ENCODE measurements around the gene MEGF9. TPM values are rescaled to one million over a fixed set of nuclear protein-coding genes. Genes with fewer than 3 reads are reported as not detected.

MEGF9 gene
- total RNA-seq, 1 donor from 2014 or later, result 23.4 TPM

GRCh38 chr9:120710110-120710981 lies 3.9 kb downstream of the MEGF9 start:
- H3K27me3 Mint-ChIP-seq, result no peaks in the 10 kb centered on the region
- DNase-seq (ENCODE audit: low spot score, unreplicated experiment), result no peak
- no peak for TF ChIP-seq CTCF (IDR thresholded peaks at IDR 0.05; ENCODE audit: unreplicated experiment)
- H3K9me3 Mint-ChIP-seq (ENCODE audit: low read depth), result no peaks in the 10 kb centered on the region
- H3K27ac Mint-ChIP-seq, result peak overlapping the region; percentile 91
- peaks cover 35% of the 10 kb centered on the region for H3K4me1 Mint-ChIP-seq (ENCODE audit: low read depth)
- peaks cover 3% of the 10 kb centered on the region for H3K36me3 Mint-ChIP-seq (ENCODE audit: insufficient read depth)
- H3K4me3 Mint-ChIP-seq (ENCODE audit: low read depth), result peak overlapping the region; percentile 50

GRCh38 chr9:120708526-120709224 lies 5.6 kb downstream of the MEGF9 start:
- no peak for DNase-seq (ENCODE audit: low spot score, unreplicated experiment)
- Mint-ChIP-seq H3K4me1 (ENCODE audit: low read depth) (peaks cover 34% of the 10 kb centered on the region), H3K27me3 (no peaks in the 10 kb centered on the region), H3K4me3 (ENCODE audit: low read depth) (no peak overlapping the region), H3K9me3 (ENCODE audit: low read depth) (no peaks in the 10 kb centered on the region), H3K27ac (peak overlapping the region; percentile 56), H3K36me3 (ENCODE audit: insufficient read depth) (peaks cover 5% of the 10 kb centered on the region)
- TF ChIP-seq CTCF (IDR thresholded peaks at IDR 0.05; ENCODE audit: unreplicated experiment), result no peak

GRCh38 chr9:120707170-120707569 lies 7.1 kb downstream of the MEGF9 start:
- no peak for TF ChIP-seq CTCF (IDR thresholded peaks at IDR 0.05; ENCODE audit: unreplicated experiment)
- DNase-seq (ENCODE audit: low spot score, unreplicated experiment), result no peak
- H3K36me3 Mint-ChIP-seq (ENCODE audit: insufficient read depth), result peaks cover 5% of the 10 kb centered on the region
- H3K4me1 Mint-ChIP-seq (ENCODE audit: low read depth), result peaks cover 26% of the 10 kb centered on the region
- H3K27ac Mint-ChIP-seq, result no peak overlapping the region
- no peaks in the 10 kb centered on the region for H3K27me3 Mint-ChIP-seq
- H3K4me3 Mint-ChIP-seq (ENCODE audit: low read depth), result no peak overlapping the region
- no peaks in the 10 kb centered on the region for H3K9me3 Mint-ChIP-seq (ENCODE audit: low read depth)

- TF ChIP-seq CTCF (IDR thresholded peaks at IDR 0.05; ENCODE audit: unreplicated experiment), result no peak
- H3K27ac Mint-ChIP-seq, result peak overlapping the region; percentile 57
- DNase-seq (ENCODE audit: low spot score, unreplicated experiment), result no peak
- H3K27me3 Mint-ChIP-seq, result no peaks in the 10 kb centered on the region
- no peaks in the 10 kb centered on the region for H3K9me3 Mint-ChIP-seq (ENCODE audit: low read depth)
- H3K4me3 Mint-ChIP-seq (ENCODE audit: low read depth), result no peak overlapping the region
- peaks cover 13% of the 10 kb centered on the region for H3K4me1 Mint-ChIP-seq (ENCODE audit: low read depth)
- H3K36me3 Mint-ChIP-seq (ENCODE audit: insufficient read depth), result peaks cover 9% of the 10 kb centered on the region
Observed at GRCh38 chr9:120705174-120705573, 9.1 kb downstream of the MEGF9 start.

- no peak for TF ChIP-seq CTCF (IDR thresholded peaks at IDR 0.05; ENCODE audit: unreplicated experiment)
- H3K4me3 Mint-ChIP-seq (ENCODE audit: low read depth), result no peak overlapping the region
- peaks cover 9% of the 10 kb centered on the region for H3K4me1 Mint-ChIP-seq (ENCODE audit: low read depth)
- H3K27ac Mint-ChIP-seq, result no peak overlapping the region
- no peaks in the 10 kb centered on the region for H3K27me3 Mint-ChIP-seq
- H3K9me3 Mint-ChIP-seq (ENCODE audit: low read depth), result no peaks in the 10 kb centered on the region
- peaks cover 8% of the 10 kb centered on the region for H3K36me3 Mint-ChIP-seq (ENCODE audit: insufficient read depth)
- DNase-seq (ENCODE audit: low spot score, unreplicated experiment), result no peak
Observed at GRCh38 chr9:120702075-120702474, 12.2 kb downstream of the MEGF9 start.
